Adrenal gland (tissue), 12 donors: Measurements from ENCODE around the gene CHMP1A. TPM values are rescaled to one million over a fixed set of nuclear protein-coding genes. Genes with fewer than 3 reads are reported as not detected.

Source experiments
- DNase-seq, 7 donors: peaks; one replicate each; pipeline ENCODE4 v3.0.0-alpha.2; 2019 to 2020
- H3K27ac ChIP-seq, 5 donors: fragments of 200-600 bp; sonication (generic) in 4 of 5; 1 replicate in 3 of 5; 2 replicates in 2 of 5; pipeline versions ENCODE4 v1.5.1 to v1.8.0; 2016 to 2020; ENCODE audit warnings: mild to moderate bottlenecking in 1 of 5
- H3K27me3 ChIP-seq: fragments of 200-600 bp; 2 replicates; pipeline ENCODE4 v1.8.0; 2021
- H3K36me3 ChIP-seq, 2 donors: fragments of 200-600 bp; replicated peaks in 1 of 2; 1 replicate in 1 of 2; 2 replicates in 1 of 2; pipeline versions ENCODE4 v1.5.1 to v1.8.0; 2018 to 2022
- H3K4me1 ChIP-seq, 2 donors: fragments of 200-600 bp; replicated peaks in 1 of 2; 1 replicate in 1 of 2; 2 replicates in 1 of 2; pipeline versions ENCODE4 v1.5.1 to v1.8.0; 2018 to 2021
- H3K4me3 ChIP-seq, 4 donors: fragments of 200-600 bp; sonication (generic) in 3 of 4; one replicate each; pipeline ENCODE4 v1.5.1; 2016 to 2018
- H3K9me3 ChIP-seq, 3 donors: fragments of 200-600 bp; sonication (generic) in 1 of 3; replicated peaks in 1 of 3; 1 replicate in 2 of 3; 2 replicates in 1 of 3; pipeline versions ENCODE4 v1.5.1 to v1.8.0; 2016 to 2021
- CTCF ChIP-seq, 6 experiments: fragments of 450-650 bp in 4 of 6; fragments of 200-600 bp in 2 of 6; sonication (generic) in 1 of 6; IDR thresholded peaks; 1 replicate in 5 of 6; 2 replicates in 1 of 6; pipeline versions ENCODE4 v1.5.1 to v1.8.0; 2016 to 2021; ENCODE audit warnings: antibody characterized with exemption in 6 of 6, mild to moderate bottlenecking in 2 of 6, moderate library complexity in 1 of 6
- POLR2A ChIP-seq, 2 donors: fragments of 450-650 bp; IDR thresholded peaks; one replicate each; pipeline ENCODE4 v1.6.1; 2017; ENCODE audit warnings: antibody characterized with exemption in 2 of 2, mild to moderate bottlenecking in 2 of 2, moderate library complexity in 1 of 2
- WGBS, 4 donors: extraction: QIAGEN DNeasy Blood & Tissue Kit in 2 of 4; methylation state at CpG; one replicate each; pipeline versions ENCODE4 v1.1.5 to v1.1.7; 2013 to 2017; 5-methylcytosine and 5-hydroxymethylcytosine counted together
- intact Hi-C, 2 donors: fragments of 100-400 bp; cut with DNase I; formaldehyde crosslinking; loops; one replicate each; pipeline versions ENCODE4 v1.14.1 to v1.15.0; 2022 to 2023
- polyA plus RNA-seq, 3 donors: library from polyadenylated mRNA; stranded (reverse); fragments of 200-250 nt in 2 of 3; fragments of 350-450 nt in 1 of 3; fragmentation: Illumina TruSeq in 1 of 3; extraction: RNeasy Lipid Tissue Mini Kit (QIAGEN cat#74804) in 1 of 3; gene quantifications; one replicate each; pipeline ENCODE4 v1.2.3, GENCODE V29; 2013 to 2014
- total RNA-seq, 9 donors: library from RNA; depleted of rRNA in 4 of 9; stranded (reverse); fragments of >200 nt in 4 of 9; fragments of 120-200 nt in 1 of 9; fragmentation: NEBNext Ultra II Directional in 1 of 9; extraction: Animal tissue kit (Norgen Biotek cat#: 25700) in 1 of 9; gene quantifications; one replicate each; pipeline versions ENCODE4 v1.1.0 to v1.2.4, GENCODE V29; 2013 to 2023
- donor health status: healthy with polysubstance abuse.
- donor health status: Bipolar disorder and iron deficiency.
- donor health status: DM: yes; HTN: yes; CAD: no.
- donor health status: DM: no; HTN: no; CAD: no.
- donor health status: DM: no; HTN: no; CAD: no.
- donor health status: DM: yes; HTN: yes; CAD: no.

CHMP1A gene
- total and polyA plus RNA-seq, 12 donors, result 32.5 to 100.0 (median 64.6) TPM

DNA sequence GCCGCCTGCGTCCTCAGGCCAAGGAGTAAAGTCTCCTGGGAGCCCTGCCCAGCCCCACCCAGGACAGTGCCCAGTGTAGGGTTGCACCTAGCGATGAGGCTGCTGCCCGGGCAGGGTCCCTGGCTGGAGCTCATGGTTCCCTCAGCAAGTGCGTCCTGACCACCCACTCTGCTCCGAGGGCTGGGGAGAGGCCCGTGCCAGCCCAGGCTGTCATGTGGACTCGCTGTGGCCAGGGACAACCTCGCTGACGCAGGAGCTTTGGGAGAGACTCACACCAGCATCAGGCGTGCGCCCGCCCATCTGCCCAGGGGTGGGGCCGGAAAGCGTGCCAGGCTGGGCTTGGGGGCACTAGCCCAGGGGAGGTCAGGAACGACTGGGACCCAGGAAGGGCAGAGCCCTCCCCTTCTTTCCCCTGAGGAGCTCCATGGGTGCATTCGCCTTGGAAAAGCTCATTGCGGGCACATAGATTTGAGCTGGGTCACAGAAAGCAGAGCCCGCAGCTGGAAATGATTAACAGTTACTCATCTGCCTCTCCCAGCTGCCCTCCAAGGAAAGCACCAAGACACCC, 24.4 kb downstream of the CHMP1A start:
- Histone ChIP-seq H3K9me3 (no peaks in the 10 kb centered on the region), H3K27ac (no peak overlapping the region), H3K4me1 (no peaks in the 10 kb centered on the region), H3K4me3 (no peak overlapping the region), H3K27me3 (peaks cover 9% of the 10 kb centered on the region), H3K36me3 (no peaks in the 10 kb centered on the region)
- DNase-seq, result no peak
- WGBS, 4 donors, result 61 to 85% (median 70%) methylated on average over 12 to 19 of the region's 19 CpGs
- TF ChIP-seq CTCF (IDR thresholded peaks at IDR 0.05) (no peak), POLR2A (IDR thresholded peaks at IDR 0.05) (no peak)
- intact Hi-C loops, result no loop called here

- TF ChIP-seq POLR2A (IDR thresholded peaks at IDR 0.05) (no peak), CTCF (IDR thresholded peaks at IDR 0.05) (no peak)
- intact Hi-C loops, result no loop called here
- WGBS, 4 donors, result 88 to 96% (median 89%) methylated on average over 8 to 17 of the region's 17 CpGs
These were observed 27.5 kb downstream of the CHMP1A start for GRCh38 chr16:89629827-89630610.

GRCh38 chr16:89624777-89625761, 32.4 kb downstream of the CHMP1A start:
- Histone ChIP-seq H3K4me3 (no peak overlapping the region), H3K27ac (no peak overlapping the region), H3K9me3 (no peaks in the 10 kb centered on the region), H3K27me3 (no peaks in the 10 kb centered on the region), H3K4me1 (no peaks in the 10 kb centered on the region), H3K36me3 (no peaks in the 10 kb centered on the region)
- 41 to 52% (median 46%) methylated on average over 21 of the region's 21 CpGs for WGBS, 4 donors
- TF ChIP-seq POLR2A (IDR thresholded peaks at IDR 0.05) (no peak), CTCF (IDR thresholded peaks at IDR 0.05) (no peak)
- intact Hi-C loops, result no loop called here
- no peak for DNase-seq

More at GRCh38 chr16:89629827-89630610, 27.5 kb downstream of the CHMP1A start:
- H3K4me3 ChIP-seq, result no peak overlapping the region
- no peak for DNase-seq
- H3K9me3 ChIP-seq, result no peaks in the 10 kb centered on the region
- H3K4me1 ChIP-seq, result no peaks in the 10 kb centered on the region
- no peak overlapping the region for H3K27ac ChIP-seq
- no peaks in the 10 kb centered on the region for H3K36me3 ChIP-seq
- peaks cover 9% of the 10 kb centered on the region for H3K27me3 ChIP-seq
